Fibroblast of villous mesenchyme (primary cell): ENCODE measurements around the gene MATN4. TPM values are rescaled to one million over a fixed set of nuclear protein-coding genes. Genes with fewer than 3 reads are reported as not detected.

Experiments used
- DNase-seq: peaks from one replicate; pipeline ENCODE4 v3.0.0-alpha.2; 2010; ENCODE audit warnings: low read depth
- H3K4me3 ChIP-seq: 2 replicates; pipeline ENCODE4 v1.5.1; 2011; ENCODE audit warnings: low read depth, mild to moderate bottlenecking, low read length
- CTCF ChIP-seq: IDR thresholded peaks from 2 replicates; pipeline ENCODE4 v1.5.1; 2012; ENCODE audit warnings: low read depth, mild to moderate bottlenecking, low read length; ENCODE audit not compliant: insufficient read depth
- total RNA-seq: library from RNA; depleted of rRNA; stranded (reverse); fragments of >200 nt; gene quantifications from 2 replicates; pipeline ENCODE4 v1.2.3, GENCODE V29; 2012

MATN4 gene
- total RNA-seq, 1 donor = not detected

- no peak for TF ChIP-seq CTCF
- no peak overlapping the region for H3K4me3 ChIP-seq
- DNase-seq = no peak
Measured at GRCh38 chr20:45350217-45350616, 42.1 kb upstream of the MATN4 start.

GRCh38 chr20:45347936-45348778 is 40.1 kb upstream of the MATN4 start, which contains the start of gene SDC4:
Gene SDC4 (minus strand): TSS chr20:45348424. CDS start chr20:45348384, 40 bp downstream.
- DNase-seq = peak; percentile 69
- TF ChIP-seq CTCF = no peak
- H3K4me3 ChIP-seq = peak within 1 kb of the TSS; percentile 98

GRCh38 chr20:45347297-45347935 is 39.3 kb upstream of the MATN4 start:
- no peak for DNase-seq
- no peak for TF ChIP-seq CTCF
- peak overlapping the region; percentile 98 for H3K4me3 ChIP-seq

- no peak for DNase-seq
- TF ChIP-seq CTCF = no peak
- H3K4me3 ChIP-seq = peak overlapping the region; percentile 98
Measured at GRCh38 chr20:45346851-45347250, 38.8 kb upstream of the MATN4 start.

GRCh38 chr20:45346291-45346718 is 38.2 kb upstream of the MATN4 start:
- DNase-seq = no peak
- TF ChIP-seq CTCF = no peak
- H3K4me3 ChIP-seq = peak overlapping the region; percentile 98

- DNase-seq = no peak
- H3K4me3 ChIP-seq = peak overlapping the region; percentile 98
- TF ChIP-seq CTCF = no peak
Measured at GRCh38 chr20:45345104-45345936, 37.2 kb upstream of the MATN4 start.
